SK-N-SH (cell line): ENCODE measurements around the gene KCNN2. TPM values are rescaled to one million over a fixed set of nuclear protein-coding genes. Genes with fewer than 3 reads are reported as not detected.
A peak's percentile ranks its signal among the peaks of the same experiment; 100 is the strongest.

ENCODE experiments used
- CTCF ChIA-PET: fragments of 300-600, 350-600 bp; formaldehyde crosslinking; extraction: SDS; loops from one replicate; lab custom pipeline; 2021; lab: Yijun Ruan, JAX
- POLR2A ChIA-PET: fragments of 350-600 bp; sonication (Branson Sonifier 250); formaldehyde crosslinking; extraction: SDS; loops from one replicate; lab custom pipeline; 2020; ENCODE audit warnings: antibody characterized with exemption, inconsistent platforms; lab: Yijun Ruan, JAX
- DNase-seq: peaks from one replicate; pipeline ENCODE4 v3.0.0; 2012
- H2AFZ ChIP-seq: fragments of 200-600 bp; sonication (generic); 2 replicates; pipeline ENCODE4 v1.8.1; 2016; ENCODE audit warnings: antibody characterized with exemption, mild to moderate bottlenecking, low read depth
- H3F3A ChIP-seq: fragments of 200-600 bp; sonication (generic); replicated peaks from 2 replicates; pipeline ENCODE3; 2016; ENCODE audit warnings: antibody characterized with exemption, mild to moderate bottlenecking; ENCODE audit not compliant: insufficient read depth
- H3K27ac ChIP-seq, 2 experiments: fragments of 200-500 bp in 1 of 2; fragments of 200-600 bp in 1 of 2; sonication (Bioruptor generic) in 1 of 2; sonication (generic), shearing (Covaris generic) in 1 of 2; 2 replicates each; pipeline versions ENCODE4 v1.5.1 to v1.6.1; 2014 to 2016; ENCODE audit warnings: low read depth in 2 of 2, inconsistent platforms in 1 of 2, low read length in 1 of 2, mild to moderate bottlenecking in 1 of 2, mixed read lengths in 1 of 2
- H3K27me3 ChIP-seq: fragments of 200-600 bp; sonication (generic), shearing (Covaris generic); 2 replicates; pipeline ENCODE4 v1.6.1; 2016; ENCODE audit warnings: mixed run types; ENCODE audit not compliant: insufficient read depth
- H3K36me3 ChIP-seq, 2 experiments: fragments of 200-500 bp in 1 of 2; fragments of 200-600 bp in 1 of 2; sonication (Bioruptor generic) in 1 of 2; sonication (generic) in 1 of 2; replicated peaks in 1 of 2; 2 replicates each; pipeline versions ENCODE3 to v1.5.1; 2014 to 2016; ENCODE audit warnings: low read length in 1 of 2, mild to moderate bottlenecking in 1 of 2; ENCODE audit not compliant: insufficient read depth in 2 of 2, control insufficient read depth in 1 of 2
- H3K4me1 ChIP-seq, 2 experiments: fragments of 200-500 bp in 1 of 2; fragments of 200-600 bp in 1 of 2; sonication (Bioruptor generic) in 1 of 2; sonication (generic), shearing (Covaris generic) in 1 of 2; 2 replicates each; pipeline versions ENCODE4 v1.5.1 to v1.6.1; 2014 to 2016; ENCODE audit warnings: low read depth in 1 of 2, low read length in 1 of 2, mixed run types in 1 of 2; ENCODE audit not compliant: insufficient read depth in 2 of 2, control insufficient read depth in 1 of 2
- H3K4me2 ChIP-seq: fragments of 200-600 bp; sonication (generic), shearing (Covaris generic); 2 replicates; pipeline ENCODE4 v1.6.1; 2017; ENCODE audit warnings: mixed run types
- H3K4me3 ChIP-seq, 2 experiments: fragments of 200-500 bp in 1 of 2; fragments of 200-600 bp in 1 of 2; sonication (Bioruptor generic) in 1 of 2; sonication (generic), shearing (Covaris generic) in 1 of 2; 2 replicates each; pipeline versions ENCODE4 v1.5.1 to v1.8.1; 2014 to 2016; ENCODE audit warnings: low read depth in 2 of 2, inconsistent platforms in 1 of 2, low read length in 1 of 2, mild to moderate bottlenecking in 1 of 2, mixed read lengths in 1 of 2, moderate library complexity in 1 of 2
- H3K79me2 ChIP-seq: fragments of 200-600 bp; sonication (generic); 2 replicates; pipeline ENCODE4 v1.8.1; 2017; ENCODE audit warnings: mild to moderate bottlenecking; ENCODE audit not compliant: insufficient read depth
- H3K9ac ChIP-seq: fragments of 200-600 bp; sonication (generic); 2 replicates; pipeline ENCODE4 v1.6.1; 2017; ENCODE audit warnings: mixed run types
- H3K9me2 ChIP-seq: fragments of 200-600 bp; sonication (generic); 2 replicates; pipeline ENCODE4 v1.6.1; 2017; ENCODE audit warnings: mixed run types
- H3K9me3 ChIP-seq: fragments of 200-600 bp; sonication (generic); 2 replicates; pipeline ENCODE4 v1.6.1; 2017; ENCODE audit warnings: mixed run types, mild to moderate bottlenecking, moderate library complexity
- H4K20me1 ChIP-seq: fragments of 200-600 bp; sonication (generic); 2 replicates; pipeline ENCODE4 v1.6.1; 2017; ENCODE audit warnings: mild to moderate bottlenecking, mixed run types; ENCODE audit not compliant: insufficient read depth
- CHD2 ChIP-seq: fragments of 150-350 bp; IDR thresholded peaks from 2 replicates; pipeline ENCODE4 v1.6.1; 2018; ENCODE audit warnings: low read length; ENCODE audit not compliant: partially characterized antibody
- FOSL2 ChIP-seq: IDR thresholded peaks from 2 replicates; pipeline ENCODE4 v1.4.0; 2012; ENCODE audit warnings: low read depth, mild to moderate bottlenecking, moderate library complexity, borderline replicate concordance
- FOXJ3 ChIP-seq: sonication (generic); formaldehyde crosslinking; IDR thresholded peaks from 2 replicates; pipeline ENCODE4 v1.5.1; 2020; ENCODE audit warnings: mild to moderate bottlenecking, missing genetic modification reagents
- FOXM1 ChIP-seq: IDR thresholded peaks from 2 replicates; pipeline ENCODE4 v1.4.0; 2012; ENCODE audit warnings: low read depth, mild to moderate bottlenecking
- GABPA ChIP-seq: IDR thresholded peaks from 2 replicates; pipeline ENCODE4 v1.4.0; 2012; ENCODE audit warnings: low read depth, mild to moderate bottlenecking
- MAX ChIP-seq: IDR thresholded peaks from 2 replicates; pipeline ENCODE4 v1.4.0; 2012; ENCODE audit warnings: low read depth
- MEF2A ChIP-seq: IDR thresholded peaks from 2 replicates; pipeline ENCODE4 v1.4.0; 2012; ENCODE audit warnings: low read depth, borderline replicate concordance
- MXI1 ChIP-seq: IDR thresholded peaks from 2 replicates; pipeline ENCODE4 v1.6.1; 2012; ENCODE audit warnings: mild to moderate bottlenecking, low read depth, low read length, improper control_type of control experiment
- NRF1 ChIP-seq: IDR thresholded peaks from 2 replicates; pipeline ENCODE4 v1.6.1; 2012; ENCODE audit warnings: low read depth, mild to moderate bottlenecking, low read length
- RAD21 ChIP-seq: IDR thresholded peaks from 2 replicates; pipeline ENCODE4 v1.6.1; 2012; ENCODE audit warnings: mild to moderate bottlenecking, low read length
- RCOR1 ChIP-seq: fragments of 150-350 bp; IDR thresholded peaks from 2 replicates; pipeline ENCODE4 v1.6.1; 2017; ENCODE audit warnings: antibody characterized with exemption, low read length
- RXRA ChIP-seq: IDR thresholded peaks from 2 replicates; pipeline ENCODE4 v1.4.0; 2012; ENCODE audit warnings: low read depth, mild to moderate bottlenecking, borderline replicate concordance
- SIN3A ChIP-seq: IDR thresholded peaks from 2 replicates; pipeline ENCODE4 v1.6.1; 2012; ENCODE audit warnings: low read depth, mild to moderate bottlenecking, low read length, moderate library complexity, borderline replicate concordance
- SMC3 ChIP-seq: IDR thresholded peaks from 2 replicates; pipeline ENCODE4 v1.6.1; 2012; ENCODE audit warnings: low read depth, low read length, improper control_type of control experiment
- TAF1 ChIP-seq: IDR thresholded peaks from 2 replicates; pipeline ENCODE4 v1.6.1; 2012; ENCODE audit warnings: low read depth, mild to moderate bottlenecking, low read length, moderate library complexity, borderline replicate concordance
- TEAD4 ChIP-seq: IDR thresholded peaks from 2 replicates; pipeline ENCODE4 v1.4.0; 2012; ENCODE audit warnings: mild to moderate bottlenecking, borderline replicate concordance; ENCODE audit not compliant: insufficient read depth
- USF2 ChIP-seq: fragments of 150-350 bp; IDR thresholded peaks from 2 replicates; pipeline ENCODE4 v1.6.1; 2017; ENCODE audit warnings: antibody characterized with exemption, low read length, low read depth, borderline replicate concordance
- WGBS: methylation state at CpG from one replicate; pipeline ENCODE4 v1.1.6; 2017; ENCODE audit warnings: low lambda C conversion rate; 5-methylcytosine and 5-hydroxymethylcytosine counted together
- polyA plus RNA-seq, 3 experiments: library from polyadenylated mRNA; depleted of rRNA; stranded (reverse); fragments of >200 nt; gene quantifications; 2 replicates each; pipeline ENCODE4 v1.2.3, GENCODE V29; 2012
- TF ChIP-seq, protein P1 (sequence below): IDR thresholded peaks from 2 replicates; pipeline ENCODE4 v1.4.0; 2012; ENCODE audit warnings: low read depth, borderline replicate concordance
- TF ChIP-seq, protein P2 (sequence below): IDR thresholded peaks from 2 replicates; pipeline ENCODE4; 2012

KCNN2 gene
- polyA plus RNA-seq, 1 of the 3 experiments (the other 2 are of a cell fraction), result not detected

DNA sequence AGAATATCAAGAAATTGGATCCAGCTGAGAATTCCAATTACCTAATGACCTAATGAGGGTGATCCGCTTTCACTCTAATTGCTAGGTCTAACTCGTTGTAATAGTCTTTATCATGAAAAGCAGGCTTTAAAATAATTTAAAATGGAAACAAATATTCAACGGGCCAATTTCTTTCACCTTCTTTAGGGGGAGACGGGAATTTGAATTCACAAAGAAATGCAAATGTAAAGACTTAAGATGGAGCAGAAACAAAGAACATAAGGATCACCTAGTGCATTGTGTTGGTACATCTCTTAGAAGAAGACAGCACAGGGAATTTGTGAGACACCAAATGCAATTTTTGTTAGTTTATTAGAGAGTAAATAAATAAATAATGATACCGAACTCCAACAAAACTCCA lies 1.5 kb upstream of the KCNN2 start:
- H3K27ac ChIP-seq, result no peak overlapping the region
- no peaks in the 10 kb centered on the region for H3K79me2 ChIP-seq
- 11% methylated on average over 5 of the region's 5 CpGs for WGBS
- no peaks in the 10 kb centered on the region for H4K20me1 ChIP-seq
- H3K4me1 ChIP-seq, result no peaks in the 10 kb centered on the region
- ChIA-PET CTCF (interaction anchor here (2.4 kb wide), 1 partner anchor 90 kb away, joined by 8 read pairs; no protein-coding TSS in a partner anchor), POLR2A (no interaction called here)
- peaks cover 44% of the 10 kb centered on the region for H3K27me3 ChIP-seq
- no peaks in the 10 kb centered on the region for H3K9me3 ChIP-seq
- no peaks in the 10 kb centered on the region for H3F3A ChIP-seq
- no peak overlapping the region for H3K9ac ChIP-seq
- no peak overlapping the region for H2AFZ ChIP-seq
- H3K4me2 ChIP-seq, result peak overlapping the region; percentile 24; the same call in 1 of the 2 replicates
- H3K4me3 ChIP-seq, result no peak overlapping the region
- DNase-seq, result no peak
- no peaks in the 10 kb centered on the region for H3K9me2 ChIP-seq
- TF ChIP-seq USF2, result no peak
- TF ChIP-seq, protein P1, sequence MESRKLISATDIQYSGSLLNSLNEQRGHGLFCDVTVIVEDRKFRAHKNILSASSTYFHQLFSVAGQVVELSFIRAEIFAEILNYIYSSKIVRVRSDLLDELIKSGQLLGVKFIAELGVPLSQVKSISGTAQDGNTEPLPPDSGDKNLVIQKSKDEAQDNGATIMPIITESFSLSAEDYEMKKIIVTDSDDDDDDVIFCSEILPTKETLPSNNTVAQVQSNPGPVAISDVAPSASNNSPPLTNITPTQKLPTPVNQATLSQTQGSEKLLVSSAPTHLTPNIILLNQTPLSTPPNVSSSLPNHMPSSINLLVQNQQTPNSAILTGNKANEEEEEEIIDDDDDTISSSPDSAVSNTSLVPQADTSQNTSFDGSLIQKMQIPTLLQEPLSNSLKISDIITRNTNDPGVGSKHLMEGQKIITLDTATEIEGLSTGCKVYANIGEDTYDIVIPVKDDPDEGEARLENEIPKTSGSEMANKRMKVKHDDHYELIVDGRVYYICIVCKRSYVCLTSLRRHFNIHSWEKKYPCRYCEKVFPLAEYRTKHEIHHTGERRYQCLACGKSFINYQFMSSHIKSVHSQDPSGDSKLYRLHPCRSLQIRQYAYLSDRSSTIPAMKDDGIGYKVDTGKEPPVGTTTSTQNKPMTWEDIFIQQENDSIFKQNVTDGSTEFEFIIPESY, result no peak
- no peak for TF ChIP-seq RAD21
- no peak for TF ChIP-seq GABPA
- no peak for TF ChIP-seq NRF1
- TF ChIP-seq TEAD4, result no peak
- TF ChIP-seq RXRA, result no peak
- TF ChIP-seq FOSL2, result no peak
- no peak for TF ChIP-seq SIN3A
- no peak for TF ChIP-seq MEF2A
- no peak for TF ChIP-seq FOXJ3 (CRISPR knock-in tag)
- no peak for TF ChIP-seq TAF1
- TF ChIP-seq MXI1, result no peak
- no peak for TF ChIP-seq FOXM1
- TF ChIP-seq SMC3, result no peak
- TF ChIP-seq CHD2, result no peak
- no peak for TF ChIP-seq MAX
- TF ChIP-seq RCOR1, result no peak
- TF ChIP-seq, protein P2, sequence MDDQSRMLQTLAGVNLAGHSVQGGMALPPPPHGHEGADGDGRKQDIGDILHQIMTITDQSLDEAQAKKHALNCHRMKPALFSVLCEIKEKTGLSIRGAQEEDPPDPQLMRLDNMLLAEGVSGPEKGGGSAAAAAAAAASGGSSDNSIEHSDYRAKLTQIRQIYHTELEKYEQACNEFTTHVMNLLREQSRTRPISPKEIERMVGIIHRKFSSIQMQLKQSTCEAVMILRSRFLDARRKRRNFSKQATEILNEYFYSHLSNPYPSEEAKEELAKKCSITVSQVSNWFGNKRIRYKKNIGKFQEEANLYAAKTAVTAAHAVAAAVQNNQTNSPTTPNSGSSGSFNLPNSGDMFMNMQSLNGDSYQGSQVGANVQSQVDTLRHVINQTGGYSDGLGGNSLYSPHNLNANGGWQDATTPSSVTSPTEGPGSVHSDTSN, result no peak
- no peaks in the 10 kb centered on the region for H3K36me3 ChIP-seq
